ENCODE measurements around the gene CDH23.

Gene CDH23

GRCh38 chr10:71646592-71647292 is 250.0 kb downstream of the CDH23 start:
- no peak overlapping the region for H3K4me3 ChIP-seq (ENCODE audit: control insufficient read depth, low read depth, low read length)
- no peak for DNase-seq (ENCODE audit: low read depth)
- TF ChIP-seq, protein P1, sequence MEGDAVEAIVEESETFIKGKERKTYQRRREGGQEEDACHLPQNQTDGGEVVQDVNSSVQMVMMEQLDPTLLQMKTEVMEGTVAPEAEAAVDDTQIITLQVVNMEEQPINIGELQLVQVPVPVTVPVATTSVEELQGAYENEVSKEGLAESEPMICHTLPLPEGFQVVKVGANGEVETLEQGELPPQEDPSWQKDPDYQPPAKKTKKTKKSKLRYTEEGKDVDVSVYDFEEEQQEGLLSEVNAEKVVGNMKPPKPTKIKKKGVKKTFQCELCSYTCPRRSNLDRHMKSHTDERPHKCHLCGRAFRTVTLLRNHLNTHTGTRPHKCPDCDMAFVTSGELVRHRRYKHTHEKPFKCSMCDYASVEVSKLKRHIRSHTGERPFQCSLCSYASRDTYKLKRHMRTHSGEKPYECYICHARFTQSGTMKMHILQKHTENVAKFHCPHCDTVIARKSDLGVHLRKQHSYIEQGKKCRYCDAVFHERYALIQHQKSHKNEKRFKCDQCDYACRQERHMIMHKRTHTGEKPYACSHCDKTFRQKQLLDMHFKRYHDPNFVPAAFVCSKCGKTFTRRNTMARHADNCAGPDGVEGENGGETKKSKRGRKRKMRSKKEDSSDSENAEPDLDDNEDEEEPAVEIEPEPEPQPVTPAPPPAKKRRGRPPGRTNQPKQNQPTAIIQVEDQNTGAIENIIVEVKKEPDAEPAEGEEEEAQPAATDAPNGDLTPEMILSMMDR (IDR thresholded peaks at IDR 0.05; ENCODE audit: control insufficient read depth, insufficient read depth, low read depth, low read length, missing control alignments), result no peak

DNA sequence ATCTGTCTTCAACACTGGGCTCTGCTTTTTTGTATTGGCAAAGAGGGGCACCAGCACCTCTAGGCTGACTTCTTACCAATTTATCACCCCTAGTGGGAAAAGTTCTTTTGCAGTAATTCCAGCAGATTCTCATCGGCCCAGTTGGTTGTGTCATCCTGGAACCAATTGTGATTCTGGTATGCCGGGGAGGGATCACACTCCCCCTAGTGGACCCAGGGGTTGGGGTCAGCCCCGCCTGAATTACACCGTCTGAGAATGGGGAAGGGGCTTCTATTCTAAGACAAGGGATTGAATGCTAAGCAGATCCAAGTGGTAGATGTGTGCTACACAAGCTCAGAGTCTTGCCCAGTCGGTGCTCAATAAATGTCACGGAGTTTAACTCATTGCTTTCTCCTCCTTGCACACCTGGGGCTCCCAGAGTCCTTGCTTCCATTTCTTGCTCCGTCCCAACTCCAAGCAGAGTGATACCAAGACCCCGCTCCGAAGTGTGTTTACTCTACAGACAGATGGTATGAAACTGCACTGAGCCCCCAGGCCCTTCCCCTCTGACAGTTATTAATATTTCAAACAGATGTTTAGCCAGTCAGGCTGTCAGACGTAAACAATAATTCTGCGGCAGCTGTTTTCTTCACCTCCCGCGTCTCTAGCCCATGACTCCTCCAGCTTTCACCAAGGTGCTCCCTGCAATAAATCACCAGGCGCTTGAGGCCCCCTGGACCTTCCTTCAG is 251.0 kb downstream of the CDH23 start:
- no peak for DNase-seq (ENCODE audit: low read depth)
- TF ChIP-seq, protein P1 (IDR thresholded peaks at IDR 0.05; ENCODE audit: control insufficient read depth, insufficient read depth, low read depth, low read length, missing control alignments), result peak; percentile 37
- H3K4me3 ChIP-seq (ENCODE audit: control insufficient read depth, low read depth, low read length), result no peak overlapping the region

DNA sequence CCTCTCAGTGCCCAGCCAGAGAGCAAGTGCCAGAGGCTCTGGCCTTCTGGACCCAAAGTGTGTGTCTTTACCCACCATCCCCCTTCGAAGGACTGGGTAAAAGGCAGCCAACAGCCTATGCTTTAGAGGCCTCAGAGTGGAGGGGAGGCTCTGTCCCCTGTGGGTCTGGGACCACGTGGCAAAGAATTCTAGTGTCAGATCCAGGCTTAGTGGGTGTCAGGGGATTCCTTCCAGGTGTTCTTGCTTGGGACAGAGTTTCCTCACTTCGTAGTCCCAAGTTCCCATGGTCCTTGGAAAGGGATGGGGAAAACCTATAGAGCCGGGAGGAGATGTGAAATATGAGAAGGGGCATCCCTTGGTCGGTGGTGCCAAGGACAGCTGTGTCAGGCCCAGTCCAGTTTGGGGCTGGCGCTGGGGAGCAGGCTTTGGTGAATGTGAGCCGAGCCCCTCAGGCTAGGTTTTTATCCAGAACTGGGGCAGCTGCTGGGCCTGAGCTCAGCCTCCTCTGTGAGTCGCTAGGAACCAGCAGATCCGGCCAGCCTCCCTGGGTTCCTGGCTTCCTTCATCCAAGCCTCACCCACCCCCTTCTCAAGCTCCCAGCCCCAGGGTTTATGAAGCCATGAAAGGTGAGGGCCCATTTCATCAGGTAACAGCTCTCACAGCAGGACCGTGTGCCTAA is 251.7 kb downstream of the CDH23 start:
- TF ChIP-seq, protein P1 (IDR thresholded peaks at IDR 0.05; ENCODE audit: control insufficient read depth, insufficient read depth, low read depth, low read length, missing control alignments), result no peak
- no peak overlapping the region for H3K4me3 ChIP-seq (ENCODE audit: control insufficient read depth, low read depth, low read length)
- no peak for DNase-seq (ENCODE audit: low read depth)

DNA sequence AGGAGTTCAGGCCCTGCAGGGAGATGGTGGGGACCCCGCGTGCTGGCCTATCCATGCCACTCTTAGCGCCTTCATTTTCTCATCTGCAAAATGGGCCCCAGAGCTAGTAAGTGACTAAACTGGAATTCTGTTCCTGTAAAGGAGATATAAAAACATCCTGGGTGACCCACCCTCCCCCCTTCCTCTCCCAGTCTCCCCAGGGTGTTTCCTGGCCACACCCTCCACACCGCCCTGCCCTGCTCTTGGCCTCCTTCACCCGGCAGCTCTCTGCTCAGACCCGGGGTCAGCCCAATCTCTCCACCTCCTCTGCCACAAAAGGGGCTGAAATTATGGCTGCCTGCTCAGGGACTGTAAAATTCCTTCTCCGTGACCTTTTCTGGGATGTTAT is 252.2 kb downstream of the CDH23 start:
- TF ChIP-seq, protein P1 (IDR thresholded peaks at IDR 0.05; ENCODE audit: control insufficient read depth, insufficient read depth, low read depth, low read length, missing control alignments), result no peak
- no peak for DNase-seq (ENCODE audit: low read depth)
- H3K4me3 ChIP-seq (ENCODE audit: control insufficient read depth, low read depth, low read length), result no peak overlapping the region

DNA sequence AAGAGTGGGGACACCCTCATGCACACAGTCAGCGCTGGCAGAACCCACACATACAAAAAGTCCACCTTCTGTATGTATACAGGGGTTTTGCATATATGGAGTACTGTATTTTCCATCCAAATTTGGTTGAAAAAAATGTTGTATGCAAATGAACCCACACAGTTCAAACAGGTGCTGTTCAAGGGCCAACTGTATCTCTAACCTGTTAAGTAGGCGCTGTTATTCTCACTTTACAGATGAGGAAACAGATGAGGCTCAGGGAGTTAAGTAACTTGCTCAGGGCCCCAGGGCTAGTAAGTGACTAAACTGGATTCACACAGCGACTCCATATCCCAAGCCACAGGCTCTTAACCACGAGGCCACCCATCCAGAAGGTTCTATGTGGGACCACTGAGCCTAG is 252.9 kb downstream of the CDH23 start:
- no peak for DNase-seq (ENCODE audit: low read depth)
- no peak overlapping the region for H3K4me3 ChIP-seq (ENCODE audit: control insufficient read depth, low read depth, low read length)
- TF ChIP-seq, protein P1 (IDR thresholded peaks at IDR 0.05; ENCODE audit: control insufficient read depth, insufficient read depth, low read depth, low read length, missing control alignments), result no peak

DNA sequence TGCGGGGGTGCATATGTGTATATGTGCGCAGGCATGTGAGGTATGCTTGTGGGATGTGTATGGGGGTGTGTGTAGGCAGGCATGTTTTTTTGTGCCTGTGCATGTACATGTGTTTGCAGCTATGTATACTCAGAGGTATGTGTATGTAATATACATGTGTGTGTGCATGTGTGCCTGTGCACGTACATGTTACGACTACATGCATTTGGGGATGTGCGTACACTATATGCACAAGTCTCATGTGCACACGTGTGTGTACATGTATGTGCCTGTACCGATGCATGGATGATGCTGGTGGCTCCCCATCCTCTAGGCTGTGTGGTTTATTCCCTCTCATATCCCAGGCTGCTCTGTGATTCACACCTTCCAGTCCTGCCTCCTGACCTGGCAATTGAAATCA is 253.7 kb downstream of the CDH23 start:
- TF ChIP-seq, protein P1 (IDR thresholded peaks at IDR 0.05; ENCODE audit: control insufficient read depth, insufficient read depth, low read depth, low read length, missing control alignments), result no peak
- DNase-seq (ENCODE audit: low read depth), result no peak
- no peak overlapping the region for H3K4me3 ChIP-seq (ENCODE audit: control insufficient read depth, low read depth, low read length)
